ENCODE measurements around the gene DUSP1. TPM values are rescaled to one million over a fixed set of nuclear protein-coding genes. Genes with fewer than 3 reads are reported as not detected.

Gene DUSP1
- total and polyA plus RNA-seq, 4 donors = 138 to 1,153 (median 344) TPM

DNA sequence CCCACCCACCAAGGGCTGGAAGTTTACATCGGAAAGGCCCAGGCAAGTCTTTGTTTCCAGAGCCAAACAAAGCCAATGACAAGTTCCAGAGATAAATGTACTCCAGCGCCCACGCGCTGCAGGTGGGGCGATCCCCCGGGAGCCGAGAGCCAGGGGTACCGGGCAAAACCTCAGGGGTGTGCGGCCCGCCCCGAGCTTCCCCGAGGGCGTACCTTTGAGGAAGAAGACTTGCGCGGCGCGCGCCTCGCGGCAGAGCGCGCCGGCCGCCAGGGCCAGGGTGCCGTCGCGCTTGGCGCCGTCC is 671 bp downstream of the DUSP1 start:
- 0 to 1% methylated on average over 17 to 29 of the region's 29 CpGs for WGBS, 2 donors
- no peaks in the 10 kb centered on the region for H3K27me3 ChIP-seq (ENCODE audit: control insufficient read depth in 3 of 3, insufficient read depth in 3 of 3, low read length in 2 of 3)
- H3K36me3 ChIP-seq (ENCODE audit: control insufficient read depth in 4 of 4, insufficient read depth in 4 of 4, low read length in 4 of 4) = peaks cover 17 to 32% (median 23%) of the 10 kb centered on the region in 4 donors
- TF ChIP-seq, protein P1, sequence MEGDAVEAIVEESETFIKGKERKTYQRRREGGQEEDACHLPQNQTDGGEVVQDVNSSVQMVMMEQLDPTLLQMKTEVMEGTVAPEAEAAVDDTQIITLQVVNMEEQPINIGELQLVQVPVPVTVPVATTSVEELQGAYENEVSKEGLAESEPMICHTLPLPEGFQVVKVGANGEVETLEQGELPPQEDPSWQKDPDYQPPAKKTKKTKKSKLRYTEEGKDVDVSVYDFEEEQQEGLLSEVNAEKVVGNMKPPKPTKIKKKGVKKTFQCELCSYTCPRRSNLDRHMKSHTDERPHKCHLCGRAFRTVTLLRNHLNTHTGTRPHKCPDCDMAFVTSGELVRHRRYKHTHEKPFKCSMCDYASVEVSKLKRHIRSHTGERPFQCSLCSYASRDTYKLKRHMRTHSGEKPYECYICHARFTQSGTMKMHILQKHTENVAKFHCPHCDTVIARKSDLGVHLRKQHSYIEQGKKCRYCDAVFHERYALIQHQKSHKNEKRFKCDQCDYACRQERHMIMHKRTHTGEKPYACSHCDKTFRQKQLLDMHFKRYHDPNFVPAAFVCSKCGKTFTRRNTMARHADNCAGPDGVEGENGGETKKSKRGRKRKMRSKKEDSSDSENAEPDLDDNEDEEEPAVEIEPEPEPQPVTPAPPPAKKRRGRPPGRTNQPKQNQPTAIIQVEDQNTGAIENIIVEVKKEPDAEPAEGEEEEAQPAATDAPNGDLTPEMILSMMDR (IDR thresholded peaks at IDR 0.05; ENCODE audit: control extremely low read depth, extremely low read depth) = no peak
- H3K4me3 ChIP-seq = peak overlapping the region; percentile 78
- H3K4me1 ChIP-seq (ENCODE audit: control insufficient read depth in 5 of 5, insufficient read depth in 5 of 5, low read length in 5 of 5) = peaks cover 0 to 44% (median 22%) of the 10 kb centered on the region in 5 donors
- H3K27ac ChIP-seq (ENCODE audit: low read depth in 1 of 2, low read length in 1 of 2) = peak overlapping the region; percentile 98 to 100
- H3K9ac ChIP-seq (ENCODE audit: insufficient read depth in 1 of 2, low read length in 2 of 2) = peak overlapping the region; percentile 98
- ATAC-seq (ENCODE audit: insufficient read depth, low FRiP score) (no peak), DNase-seq (peak in 1 of 3 donors; percentile 62)
- no peaks in the 10 kb centered on the region for H3K9me3 ChIP-seq (ENCODE audit: control insufficient read depth in 4 of 4, insufficient read depth in 3 of 4, low read length in 3 of 4)

DNA sequence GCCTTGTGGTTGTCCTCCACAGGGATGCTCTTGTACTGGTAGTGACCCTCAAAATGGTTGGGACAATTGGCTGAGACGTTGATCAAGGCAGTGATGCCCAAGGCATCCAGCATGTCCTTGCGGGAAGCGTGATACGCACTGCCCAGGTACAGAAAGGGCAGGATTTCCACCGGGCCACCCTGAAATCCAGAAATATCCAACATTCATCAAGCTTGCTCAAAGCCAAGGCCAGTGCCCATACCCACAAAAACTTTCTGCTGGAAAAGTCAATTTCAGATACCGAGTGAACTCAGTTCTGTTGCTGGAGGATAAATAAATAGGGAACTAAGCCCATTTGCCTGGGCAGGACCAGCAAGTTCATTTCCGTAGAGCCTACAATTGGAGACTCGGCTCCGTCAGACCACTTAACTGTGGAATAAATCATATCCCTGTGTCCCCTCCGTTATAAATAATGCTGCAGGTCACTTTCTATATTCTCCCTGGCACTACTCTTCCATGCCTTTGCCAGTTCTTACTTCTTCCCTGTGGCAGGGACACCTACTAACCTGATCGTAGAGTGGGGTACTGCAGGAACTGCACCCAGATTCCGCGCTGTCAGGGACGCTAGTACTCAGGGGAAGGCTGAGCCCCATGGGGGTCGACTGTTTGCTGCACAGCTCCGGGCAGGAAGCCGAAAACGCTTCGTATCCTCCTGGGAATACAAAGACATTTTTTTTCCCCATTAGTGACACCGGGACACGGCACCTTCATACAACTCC is 1.2 kb downstream of the DUSP1 start:
- peak overlapping the region; percentile 78 for H3K4me3 ChIP-seq
- H3K4me1 ChIP-seq (ENCODE audit: control insufficient read depth in 5 of 5, insufficient read depth in 5 of 5, low read length in 5 of 5) = peaks cover 0 to 48% (median 22%) of the 10 kb centered on the region in 5 donors
- H3K27me3 ChIP-seq (ENCODE audit: control insufficient read depth in 3 of 3, insufficient read depth in 3 of 3, low read length in 2 of 3) = no peaks in the 10 kb centered on the region
- TF ChIP-seq, protein P1 (IDR thresholded peaks at IDR 0.05; ENCODE audit: control extremely low read depth, extremely low read depth) = no peak
- DNase-seq (peak in 1 of 3 donors; percentile 76), ATAC-seq (ENCODE audit: insufficient read depth, low FRiP score) (no peak)
- H3K9ac ChIP-seq (ENCODE audit: insufficient read depth in 1 of 2, low read length in 2 of 2) = peak overlapping the region; percentile 98
- peak overlapping the region; percentile 98 to 100 for H3K27ac ChIP-seq (ENCODE audit: low read depth in 1 of 2, low read length in 1 of 2)
- H3K9me3 ChIP-seq (ENCODE audit: control insufficient read depth in 4 of 4, insufficient read depth in 3 of 4, low read length in 3 of 4) = no peaks in the 10 kb centered on the region
- peaks cover 17 to 32% (median 23%) of the 10 kb centered on the region in 4 donors for H3K36me3 ChIP-seq (ENCODE audit: control insufficient read depth in 4 of 4, insufficient read depth in 4 of 4, low read length in 4 of 4)
- 12 to 23% methylated on average over 21 of the region's 21 CpGs for WGBS, 2 donors

DNA sequence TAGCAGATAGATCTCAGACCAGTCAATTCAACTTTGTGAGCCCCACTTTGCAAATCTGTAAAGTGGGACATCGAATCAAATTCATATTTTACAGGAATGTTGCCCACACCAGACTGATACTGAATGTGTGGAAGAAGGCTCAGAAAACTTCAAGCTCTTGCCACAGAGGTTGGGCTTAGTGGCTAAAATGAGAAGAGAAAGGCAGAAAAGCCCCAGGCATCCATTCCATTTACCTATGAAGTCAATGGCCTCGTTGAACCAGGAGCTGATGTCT is 1.7 kb downstream of the DUSP1 start:
- no peak for DNase-seq
- no peaks in the 10 kb centered on the region for H3K27me3 ChIP-seq (ENCODE audit: control insufficient read depth in 3 of 3, insufficient read depth in 3 of 3, low read length in 2 of 3)
- H3K4me1 ChIP-seq (ENCODE audit: control insufficient read depth in 5 of 5, insufficient read depth in 5 of 5, low read length in 5 of 5) = peaks cover 0 to 50% (median 22%) of the 10 kb centered on the region in 5 donors
- no peak for ATAC-seq (ENCODE audit: insufficient read depth, low FRiP score)
- WGBS, 2 donors = 39 to 66% methylated on average over 2 of the region's 2 CpGs
- H3K36me3 ChIP-seq (ENCODE audit: control insufficient read depth in 4 of 4, insufficient read depth in 4 of 4, low read length in 4 of 4) = peaks cover 17 to 32% (median 23%) of the 10 kb centered on the region in 4 donors
- peak overlapping the region; percentile 98 for H3K9ac ChIP-seq (ENCODE audit: insufficient read depth in 1 of 2, low read length in 2 of 2)
- TF ChIP-seq, protein P1 (IDR thresholded peaks at IDR 0.05; ENCODE audit: control extremely low read depth, extremely low read depth) = no peak
- peak overlapping the region; percentile 78 for H3K4me3 ChIP-seq
- H3K27ac ChIP-seq (ENCODE audit: low read depth in 1 of 2, low read length in 1 of 2) = peak overlapping the region; percentile 98 to 100
- H3K9me3 ChIP-seq (ENCODE audit: control insufficient read depth in 4 of 4, insufficient read depth in 3 of 4, low read length in 3 of 4) = no peaks in the 10 kb centered on the region
